Spinal cord (tissue), 10 donors: Measurements from ENCODE around the gene SLC8A3. TPM values are rescaled to one million over a fixed set of nuclear protein-coding genes. Genes with fewer than 3 reads are reported as not detected.

Experiments used
- DNase-seq, 6 donors: peaks; one replicate each; pipeline versions ENCODE4 v3.0.0 to v3.0.0-alpha.2; 2013 to 2015; ENCODE audit warnings: low spot score in 6 of 6, low read depth in 4 of 6
- H3K27ac ChIP-seq: one replicate; pipeline ENCODE4 v1.5.1; 2013; ENCODE audit warnings: low read depth, low read length, control low read depth
- H3K27me3 ChIP-seq: one replicate; pipeline ENCODE4 v1.6.1; 2013; ENCODE audit warnings: low read length; ENCODE audit not compliant: control insufficient read depth, insufficient read depth
- H3K36me3 ChIP-seq: one replicate; pipeline ENCODE4 v1.6.1; 2013; ENCODE audit warnings: low read length; ENCODE audit not compliant: control insufficient read depth, insufficient read depth
- H3K4me1 ChIP-seq: one replicate; pipeline ENCODE4 v1.6.1; 2013; ENCODE audit warnings: low read length; ENCODE audit not compliant: control insufficient read depth, insufficient read depth
- H3K4me3 ChIP-seq: one replicate; pipeline ENCODE4 v1.5.1; 2013; ENCODE audit warnings: low read depth, low read length, control low read depth
- H3K9me3 ChIP-seq: one replicate; pipeline ENCODE4 v1.6.1; 2013; ENCODE audit warnings: low read length; ENCODE audit not compliant: control insufficient read depth, insufficient read depth
- WGBS: methylation state at CpG from one replicate; pipeline ENCODE4 v1.1.5; 2013; ENCODE audit warnings: missing lambda C conversion rate; ENCODE audit not compliant: insufficient coverage; 5-methylcytosine and 5-hydroxymethylcytosine counted together
- polyA plus RNA-seq, 2 donors: library from polyadenylated mRNA; unstranded; fragments of 120-200 nt; gene quantifications; one replicate each; pipeline ENCODE4 v1.2.1, GENCODE V29; 2013; ENCODE audit not compliant: insufficient read length in 2 of 2
- total RNA-seq, 2 donors: library from RNA; depleted of rRNA in 1 of 2; stranded (reverse); fragments of 120-200 nt in 1 of 2; fragments of >200 nt in 1 of 2; gene quantifications; one replicate each; pipeline versions ENCODE4 v1.2.3 to v1.2.4, GENCODE V29; 2013 to 2014
- donor health status: healthy.

Gene SLC8A3
- total and polyA plus RNA-seq, 4 donors, result 11.1 to 39.9 (median 28.8) TPM

DNA sequence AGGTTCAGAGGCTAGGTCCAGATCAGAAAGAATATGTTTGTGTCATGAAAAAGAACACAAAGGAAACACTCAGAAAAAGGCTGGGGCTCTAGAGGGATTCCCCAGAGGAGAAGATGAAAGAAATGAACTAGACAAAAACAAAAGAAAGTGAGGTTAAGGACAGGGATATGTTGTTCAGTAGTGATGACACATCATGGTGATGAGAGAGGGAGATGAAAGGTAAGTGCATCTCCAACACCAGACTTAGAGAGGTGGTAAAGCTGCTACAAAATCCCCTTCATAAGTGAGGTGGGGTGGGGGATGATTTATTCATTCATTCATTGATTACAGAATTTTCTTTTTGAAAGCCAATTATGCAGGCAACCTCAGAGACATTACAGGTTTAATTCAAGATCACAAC is 19.6 kb upstream of the SLC8A3 start:
- H3K27me3 ChIP-seq, result no peaks in the 10 kb centered on the region
- H3K4me1 ChIP-seq, result no peaks in the 10 kb centered on the region
- H3K9me3 ChIP-seq, result no peaks in the 10 kb centered on the region
- H3K36me3 ChIP-seq, result no peaks in the 10 kb centered on the region
- no peak overlapping the region for H3K27ac ChIP-seq
- DNase-seq, result no peak
- H3K4me3 ChIP-seq, result no peak overlapping the region

DNA sequence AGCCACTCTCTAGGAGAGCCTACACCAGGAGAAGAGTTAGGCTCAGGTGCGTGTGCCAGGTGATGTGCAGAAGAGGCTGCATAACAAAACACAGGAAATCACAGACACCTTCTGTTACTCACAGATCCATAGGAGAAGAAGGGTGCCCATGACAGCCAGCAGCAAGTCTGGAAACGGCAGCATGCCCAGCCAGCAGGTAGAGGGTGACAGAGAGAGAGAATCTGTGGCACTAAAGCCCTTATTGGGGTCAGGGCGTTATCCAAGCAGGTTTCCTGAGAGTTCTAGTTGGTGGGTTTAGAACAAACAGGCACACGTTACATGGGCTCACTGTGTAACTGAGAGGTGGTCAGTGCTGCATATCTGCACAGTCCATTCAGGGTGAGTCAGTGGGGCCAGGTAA is 14.9 kb upstream of the SLC8A3 start:
- 93% methylated on average over 3 of the region's 4 CpGs for WGBS
- H3K27me3 ChIP-seq, result no peaks in the 10 kb centered on the region
- H3K36me3 ChIP-seq, result no peaks in the 10 kb centered on the region
- no peak overlapping the region for H3K4me3 ChIP-seq
- H3K27ac ChIP-seq, result no peak overlapping the region
- DNase-seq, result no peak
- H3K4me1 ChIP-seq, result no peaks in the 10 kb centered on the region
- H3K9me3 ChIP-seq, result no peaks in the 10 kb centered on the region

DNA sequence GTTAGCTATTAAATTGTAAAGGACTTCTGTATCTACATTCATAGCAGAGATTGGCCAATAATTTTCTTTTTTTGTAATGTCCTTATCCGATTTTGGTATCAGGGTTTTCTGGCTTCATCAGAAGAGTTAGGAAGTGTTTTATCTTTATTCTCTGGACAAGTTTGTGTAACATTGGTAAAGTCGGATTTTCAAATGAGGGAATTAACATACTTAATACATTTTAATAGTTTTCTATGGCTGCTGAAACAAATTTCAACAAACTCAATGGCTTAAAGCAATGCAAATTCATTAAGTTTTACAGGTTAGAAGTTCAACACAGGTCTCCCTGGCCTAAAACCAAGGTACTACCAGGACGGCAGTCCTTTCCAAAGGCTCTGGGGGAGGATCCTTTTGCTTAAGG is 13.2 kb upstream of the SLC8A3 start:
- no peak overlapping the region for H3K4me3 ChIP-seq
- no peaks in the 10 kb centered on the region for H3K36me3 ChIP-seq

DNA sequence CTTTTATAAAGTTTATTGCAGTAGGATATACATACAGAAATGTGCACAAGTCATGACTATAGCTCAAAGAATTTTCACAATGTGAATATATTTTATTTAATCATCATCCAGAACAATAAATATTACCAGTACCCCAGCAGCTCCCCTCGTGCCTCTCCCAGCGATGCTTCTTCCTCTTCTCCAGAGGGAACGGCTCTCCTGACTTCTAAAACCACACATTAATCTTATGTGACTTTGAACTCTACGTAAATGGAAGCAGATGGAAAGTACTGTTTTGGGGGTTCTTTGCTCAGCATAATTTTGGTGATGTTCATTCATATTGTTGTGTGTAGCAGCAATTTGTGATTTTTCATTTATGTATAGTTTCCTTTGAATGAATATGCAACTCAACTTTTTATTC is 4.6 kb upstream of the SLC8A3 start:
- H3K4me1 ChIP-seq, result peaks cover 14% of the 10 kb centered on the region
- H3K27me3 ChIP-seq, result peaks cover 9% of the 10 kb centered on the region
- H3K27ac ChIP-seq, result no peak overlapping the region
- no CpG with 5 or more reads among the region's 4 CpGs for WGBS
- H3K4me3 ChIP-seq, result no peak overlapping the region
- DNase-seq, result no peak
- no peaks in the 10 kb centered on the region for H3K36me3 ChIP-seq
- no peaks in the 10 kb centered on the region for H3K9me3 ChIP-seq

More for the DNA sequence above, 13.2 kb upstream of the SLC8A3 start:
- WGBS, result no CpG with 5 or more reads among the region's 3 CpGs
- Histone ChIP-seq H3K4me1 (no peaks in the 10 kb centered on the region), H3K27me3 (no peaks in the 10 kb centered on the region), H3K9me3 (no peaks in the 10 kb centered on the region), H3K27ac (no peak overlapping the region)
- no peak for DNase-seq

DNA sequence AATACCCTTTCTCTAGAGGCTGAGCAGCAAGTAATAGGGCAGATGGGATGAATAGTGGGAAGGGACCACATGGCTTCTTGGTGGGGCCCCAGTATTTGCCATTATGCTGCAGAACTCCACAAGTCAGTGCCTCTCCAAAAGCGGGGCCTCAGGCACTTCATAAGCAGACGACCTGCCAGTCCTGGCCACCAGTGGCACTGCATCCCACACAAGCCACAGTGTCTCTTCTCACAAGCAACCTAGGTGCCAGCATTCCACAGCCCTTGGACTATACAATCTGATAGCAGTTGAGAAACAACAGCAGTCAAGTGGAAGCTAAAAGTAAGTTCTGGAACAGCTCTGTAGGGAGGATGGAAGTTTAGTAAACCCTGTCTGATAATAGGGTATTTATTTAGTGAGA is 4.2 kb upstream of the SLC8A3 start:
- H3K36me3 ChIP-seq, result no peaks in the 10 kb centered on the region
- H3K27ac ChIP-seq, result no peak overlapping the region
- peaks cover 12% of the 10 kb centered on the region for H3K27me3 ChIP-seq
- H3K4me1 ChIP-seq, result peaks cover 17% of the 10 kb centered on the region
- 60% methylated on average over 2 of the region's 2 CpGs for WGBS
- no peak overlapping the region for H3K4me3 ChIP-seq
- no peaks in the 10 kb centered on the region for H3K9me3 ChIP-seq
- DNase-seq, result no peak

DNA sequence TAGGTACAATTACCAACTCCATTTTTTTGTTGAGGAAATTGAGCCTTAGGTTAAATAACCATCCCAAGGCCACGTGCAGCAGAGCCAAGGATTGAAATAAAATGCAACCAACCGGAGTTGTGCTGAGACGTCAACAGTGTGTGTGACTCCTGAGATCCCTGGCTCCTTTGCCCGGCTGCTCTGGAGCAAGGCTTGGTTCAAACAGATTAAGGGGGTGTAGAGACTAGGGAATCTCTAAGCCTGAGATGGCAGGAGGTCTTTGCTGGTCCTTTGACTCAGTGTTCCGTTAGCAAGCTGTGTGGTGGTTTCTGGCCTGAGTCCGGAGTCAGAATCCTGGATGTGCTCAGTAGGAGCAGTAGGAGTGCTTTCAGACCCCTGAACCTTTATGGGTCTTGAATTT is 1.4 kb upstream of the SLC8A3 start:
- Histone ChIP-seq H3K4me3 (no peak overlapping the region), H3K36me3 (no peaks in the 10 kb centered on the region), H3K9me3 (no peaks in the 10 kb centered on the region), H3K27ac (no peak overlapping the region), H3K4me1 (peaks cover 28% of the 10 kb centered on the region), H3K27me3 (peaks cover 12% of the 10 kb centered on the region)
- WGBS, result 72% methylated on average over 6 of the region's 6 CpGs
- DNase-seq, result no peak

DNA sequence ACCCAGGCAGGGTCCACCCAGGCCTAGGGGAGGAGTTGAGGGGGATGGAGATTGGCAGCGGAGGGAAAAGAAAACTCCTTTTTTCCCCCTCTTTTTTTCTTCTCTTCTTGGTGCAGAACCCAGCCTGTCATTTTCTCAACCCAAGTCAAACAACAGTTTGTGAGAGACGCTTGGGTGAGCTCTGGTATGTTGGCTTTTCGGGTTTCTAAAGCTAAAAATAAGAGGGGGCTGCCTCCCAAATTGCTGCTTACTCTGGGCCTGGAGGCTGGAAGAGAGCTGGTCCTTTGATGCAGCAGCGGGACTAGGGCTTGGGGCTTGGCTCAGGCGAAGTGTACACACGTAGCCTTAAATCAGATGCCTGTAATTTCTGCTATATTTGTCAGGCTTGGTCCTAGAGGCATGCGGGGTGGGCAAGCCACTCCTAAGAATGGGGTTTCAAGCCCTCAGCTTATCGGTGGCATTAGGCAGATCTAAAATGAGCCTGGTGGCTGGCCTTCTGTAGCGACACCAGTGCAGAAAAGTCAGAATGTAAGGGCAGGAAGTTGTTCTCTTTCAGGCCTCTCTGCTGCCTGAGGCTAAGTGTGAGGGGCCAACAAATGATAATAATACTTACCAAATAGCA is 816 bp upstream of the SLC8A3 start:
- peaks cover 12% of the 10 kb centered on the region for H3K27me3 ChIP-seq
- 30% methylated on average over 8 of the region's 9 CpGs for WGBS

DNA sequence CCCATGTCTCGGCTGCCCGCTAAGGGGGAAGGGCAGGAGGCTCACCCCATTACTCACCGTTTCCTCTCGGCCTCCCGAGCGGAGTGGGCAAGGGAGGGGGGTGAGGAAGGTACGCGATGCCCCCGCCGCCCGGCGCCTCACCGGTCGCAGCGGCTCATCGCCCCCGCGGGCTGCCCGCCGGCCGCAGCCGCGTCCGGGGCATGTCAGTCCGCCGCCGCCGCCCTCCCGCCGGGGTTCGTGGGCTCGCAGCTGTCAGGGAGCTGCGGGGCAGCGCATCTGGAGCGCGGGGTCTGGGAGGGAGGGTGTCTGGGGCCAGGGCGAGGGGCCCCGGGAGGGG is 461 bp downstream of the SLC8A3 start:
- DNase-seq, result no peak
- H3K36me3 ChIP-seq, result no peaks in the 10 kb centered on the region
- H3K27ac ChIP-seq, result no peak overlapping the region
- 0% methylated on average over 33 of the region's 38 CpGs for WGBS
- no peaks in the 10 kb centered on the region for H3K9me3 ChIP-seq
- peaks cover 12% of the 10 kb centered on the region for H3K27me3 ChIP-seq
- peaks cover 28% of the 10 kb centered on the region for H3K4me1 ChIP-seq
- peak overlapping the region; percentile 51 for H3K4me3 ChIP-seq

More for the DNA sequence above, 816 bp upstream of the SLC8A3 start:
- Histone ChIP-seq H3K4me3 (peak overlapping the region; percentile 51), H3K27ac (no peak overlapping the region), H3K36me3 (no peaks in the 10 kb centered on the region), H3K9me3 (no peaks in the 10 kb centered on the region), H3K4me1 (peaks cover 28% of the 10 kb centered on the region)
- DNase-seq, result no peak

DNA sequence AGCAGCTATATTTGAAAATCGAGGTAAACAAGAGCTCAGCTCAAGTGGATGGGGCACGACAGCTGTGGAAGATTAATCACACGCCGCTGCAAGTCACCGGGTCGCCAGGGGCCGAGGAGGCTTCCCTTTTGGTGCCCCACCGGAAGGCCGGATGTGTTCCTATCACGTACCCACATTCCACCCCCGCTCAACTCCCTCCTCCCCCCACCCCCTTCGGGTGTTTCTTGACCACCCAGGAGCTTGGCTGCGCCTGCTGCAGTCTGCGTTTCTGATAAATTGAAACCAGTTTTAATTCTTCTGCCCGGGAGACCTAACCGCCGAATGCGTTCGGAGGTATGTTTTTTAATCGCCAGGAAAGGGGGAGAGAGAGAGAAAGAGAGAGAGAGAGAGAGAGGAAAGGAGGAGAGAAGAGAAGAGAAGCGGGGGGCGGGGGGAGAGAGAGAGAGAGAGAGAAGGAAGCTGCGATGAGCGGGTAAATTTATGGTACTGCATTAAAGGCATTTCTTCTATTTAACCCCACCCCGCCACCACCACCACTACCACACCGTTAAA is 1.8 kb downstream of the SLC8A3 start:
- peaks cover 28% of the 10 kb centered on the region for H3K4me1 ChIP-seq
- H3K4me3 ChIP-seq, result peak overlapping the region; percentile 51
- 4% methylated on average over 19 of the region's 26 CpGs for WGBS
- H3K9me3 ChIP-seq, result no peaks in the 10 kb centered on the region
- DNase-seq, result peak in 4 of 6 donors; percentile 12 to 80 (median 35)
- no peak overlapping the region for H3K27ac ChIP-seq
- H3K36me3 ChIP-seq, result no peaks in the 10 kb centered on the region
- H3K27me3 ChIP-seq, result peaks cover 12% of the 10 kb centered on the region

DNA sequence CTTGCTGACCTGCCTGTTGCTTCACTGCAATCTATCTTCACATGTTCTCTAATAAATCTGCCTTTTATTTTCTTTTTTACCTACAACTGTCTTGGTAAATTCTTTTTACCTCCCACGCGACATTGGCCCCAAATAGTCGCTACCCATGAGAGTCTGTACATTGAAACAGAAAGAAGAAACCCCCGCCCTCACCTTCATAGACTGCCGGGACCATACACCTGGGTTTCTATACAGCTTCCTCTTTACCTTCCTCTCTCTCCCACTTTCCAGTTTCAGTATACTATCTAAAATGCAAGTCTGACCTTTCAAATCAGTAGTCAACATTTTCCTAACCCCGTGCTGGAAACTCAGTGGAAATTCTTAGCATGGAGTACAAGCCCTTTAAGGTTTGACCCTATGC is 4.8 kb downstream of the SLC8A3 start:
- 78% methylated on average over 6 of the region's 6 CpGs for WGBS
- DNase-seq, result no peak

More for the DNA sequence above, 4.8 kb downstream of the SLC8A3 start:
- Histone ChIP-seq H3K9me3 (no peaks in the 10 kb centered on the region), H3K27ac (no peak overlapping the region), H3K4me1 (peaks cover 17% of the 10 kb centered on the region), H3K36me3 (no peaks in the 10 kb centered on the region), H3K4me3 (no peak overlapping the region), H3K27me3 (peaks cover 3% of the 10 kb centered on the region)
